Astrocyte (in vitro differentiated cells and primary cell): ENCODE results near the gene CHST10. TPM values are rescaled to one million over a fixed set of nuclear protein-coding genes. Genes with fewer than 3 reads are reported as not detected.

Source experiments
- DNase-seq: peaks from one replicate; pipeline ENCODE4 v3.0.0-alpha.2; 2010; ENCODE audit warnings: low read depth
- FAIRE-seq: peaks from 2 replicates; lab custom pipeline; 2011; peaks lifted over from hg19 to GRCh38; lab: Jason Lieb, UNC
- H2AFZ ChIP-seq: 2 replicates; pipeline ENCODE4 v1.6.0; 2012; ENCODE audit warnings: low read depth, low read length, inconsistent platforms
- H3K27ac ChIP-seq: 2 replicates; pipeline ENCODE4 v1.5.1; 2011; ENCODE audit warnings: low read depth, low read length, inconsistent platforms
- H3K27me3 ChIP-seq: 2 replicates; pipeline ENCODE4 v1.6.0; 2011; ENCODE audit warnings: low read length, inconsistent platforms; ENCODE audit not compliant: insufficient read depth
- H3K36me3 ChIP-seq: 2 replicates; pipeline ENCODE4 v1.5.1; 2011; ENCODE audit warnings: low read length, inconsistent platforms; ENCODE audit not compliant: insufficient read depth
- H3K4me1 ChIP-seq: 2 replicates; pipeline ENCODE4 v1.5.1; 2011; ENCODE audit warnings: low read length, inconsistent platforms; ENCODE audit not compliant: insufficient read depth
- H3K4me2 ChIP-seq: 2 replicates; pipeline ENCODE4 v1.6.0; 2012; ENCODE audit warnings: low read length, inconsistent platforms
- H3K4me3 ChIP-seq: 2 replicates; pipeline ENCODE4 v1.5.1; 2011; ENCODE audit warnings: low read depth, mild to moderate bottlenecking, low read length, inconsistent platforms; ENCODE audit not compliant: insufficient read depth
- H3K79me2 ChIP-seq: 2 replicates; pipeline ENCODE4 v1.6.0; 2012; ENCODE audit warnings: mild to moderate bottlenecking, low read length, inconsistent platforms; ENCODE audit not compliant: insufficient read depth
- H3K9ac ChIP-seq: 2 replicates; pipeline ENCODE4 v1.6.0; 2012; ENCODE audit warnings: mild to moderate bottlenecking, low read length, inconsistent platforms
- H3K9me3 ChIP-seq: 2 replicates; pipeline ENCODE4 v1.5.1; 2012; ENCODE audit warnings: low read depth, mild to moderate bottlenecking, low read length, inconsistent platforms; ENCODE audit not compliant: insufficient read depth
- H4K20me1 ChIP-seq: 2 replicates; pipeline ENCODE4 v1.6.0; 2012; ENCODE audit warnings: low read length, inconsistent platforms; ENCODE audit not compliant: insufficient read depth
- H3K27ac Mint-ChIP-seq: one replicate; pipeline ENCODE4 v1.8.0; 2021; ENCODE audit warnings: mild to moderate bottlenecking, mixed read lengths; ENCODE audit not compliant: unreplicated experiment
- H3K27me3 Mint-ChIP-seq: one replicate; pipeline ENCODE4 v1.8.0; 2021; ENCODE audit warnings: low read depth, mixed read lengths; ENCODE audit not compliant: unreplicated experiment
- H3K36me3 Mint-ChIP-seq: one replicate; pipeline ENCODE4 v1.8.0; 2021; ENCODE audit warnings: low read depth, mixed read lengths; ENCODE audit not compliant: unreplicated experiment
- H3K4me1 Mint-ChIP-seq: one replicate; pipeline ENCODE4 v1.8.0; 2021; ENCODE audit warnings: low read depth, mixed read lengths; ENCODE audit not compliant: unreplicated experiment
- H3K4me3 Mint-ChIP-seq: one replicate; pipeline ENCODE4 v1.8.0; 2021; ENCODE audit warnings: mild to moderate bottlenecking, moderate library complexity, mixed read lengths; ENCODE audit not compliant: unreplicated experiment
- H3K9me3 Mint-ChIP-seq: one replicate; pipeline ENCODE4 v1.8.0; 2021; ENCODE audit warnings: mild to moderate bottlenecking, mixed read lengths; ENCODE audit not compliant: unreplicated experiment
- EZH2 ChIP-seq: IDR thresholded peaks from 2 replicates; pipeline ENCODE4 v1.6.1; 2012; ENCODE audit warnings: mild to moderate bottlenecking, low read length, inconsistent platforms; ENCODE audit not compliant: insufficient read depth
- total RNA-seq: library from RNA; stranded (reverse); gene quantifications from 2 replicates; pipeline ENCODE4 v1.2.1, GENCODE V29; 2021
- TF ChIP-seq, protein P1 (sequence below): IDR thresholded peaks from 2 replicates; pipeline ENCODE4 v1.5.1; 2011; ENCODE audit warnings: low read depth, mild to moderate bottlenecking, inconsistent platforms, low read length, moderate library complexity; ENCODE audit not compliant: insufficient read depth

Gene CHST10
- total RNA-seq, 1 donor from 2014 or later, result 12.7 TPM

DNA sequence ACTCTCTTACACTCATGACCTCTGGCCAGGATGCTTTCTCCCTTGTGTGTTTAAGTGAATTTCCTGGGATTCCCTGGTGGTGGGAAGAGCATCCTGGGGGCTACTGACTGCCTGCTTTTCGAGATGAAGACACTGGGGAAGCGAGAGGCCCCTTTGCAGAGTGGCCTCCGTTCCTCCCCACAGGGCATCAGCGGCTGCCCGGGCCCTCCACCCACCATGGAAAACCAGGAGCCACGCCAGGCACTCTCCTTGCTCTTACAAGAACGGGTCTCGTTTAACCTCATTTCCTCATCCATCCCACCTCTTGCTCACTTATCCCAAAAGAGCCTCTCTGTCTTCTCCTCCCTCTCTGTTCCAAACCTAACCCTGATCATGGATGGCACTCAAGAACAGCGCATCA is 17.8 kb downstream of the CHST10 start:
- no peaks in the 10 kb centered on the region for H3K79me2 ChIP-seq
- no peaks in the 10 kb centered on the region for H3K9me3 ChIP-seq
- peaks cover 17% of the 10 kb centered on the region for H3K36me3 Mint-ChIP-seq
- H3K9ac ChIP-seq, result no peak overlapping the region
- H3K36me3 ChIP-seq, result peaks cover 2% of the 10 kb centered on the region
- no peaks in the 10 kb centered on the region for H3K27me3 Mint-ChIP-seq
- no peaks in the 10 kb centered on the region for H4K20me1 ChIP-seq
- no peak overlapping the region for H3K4me3 Mint-ChIP-seq
- no peaks in the 10 kb centered on the region for H3K4me1 Mint-ChIP-seq
- H3K27ac ChIP-seq, result no peak overlapping the region
- TF ChIP-seq, protein P1, sequence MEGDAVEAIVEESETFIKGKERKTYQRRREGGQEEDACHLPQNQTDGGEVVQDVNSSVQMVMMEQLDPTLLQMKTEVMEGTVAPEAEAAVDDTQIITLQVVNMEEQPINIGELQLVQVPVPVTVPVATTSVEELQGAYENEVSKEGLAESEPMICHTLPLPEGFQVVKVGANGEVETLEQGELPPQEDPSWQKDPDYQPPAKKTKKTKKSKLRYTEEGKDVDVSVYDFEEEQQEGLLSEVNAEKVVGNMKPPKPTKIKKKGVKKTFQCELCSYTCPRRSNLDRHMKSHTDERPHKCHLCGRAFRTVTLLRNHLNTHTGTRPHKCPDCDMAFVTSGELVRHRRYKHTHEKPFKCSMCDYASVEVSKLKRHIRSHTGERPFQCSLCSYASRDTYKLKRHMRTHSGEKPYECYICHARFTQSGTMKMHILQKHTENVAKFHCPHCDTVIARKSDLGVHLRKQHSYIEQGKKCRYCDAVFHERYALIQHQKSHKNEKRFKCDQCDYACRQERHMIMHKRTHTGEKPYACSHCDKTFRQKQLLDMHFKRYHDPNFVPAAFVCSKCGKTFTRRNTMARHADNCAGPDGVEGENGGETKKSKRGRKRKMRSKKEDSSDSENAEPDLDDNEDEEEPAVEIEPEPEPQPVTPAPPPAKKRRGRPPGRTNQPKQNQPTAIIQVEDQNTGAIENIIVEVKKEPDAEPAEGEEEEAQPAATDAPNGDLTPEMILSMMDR, result no peak
- TF ChIP-seq EZH2, result no peak
- H3K27ac Mint-ChIP-seq, result no peak overlapping the region
- H3K4me2 ChIP-seq, result no peak overlapping the region
- DNase-seq (no peak), FAIRE-seq (no peak)
- no peaks in the 10 kb centered on the region for H3K27me3 ChIP-seq
- no peaks in the 10 kb centered on the region for H3K4me1 ChIP-seq
- no peak overlapping the region for H2AFZ ChIP-seq
- no peaks in the 10 kb centered on the region for H3K9me3 Mint-ChIP-seq
- no peak overlapping the region for H3K4me3 ChIP-seq

DNA sequence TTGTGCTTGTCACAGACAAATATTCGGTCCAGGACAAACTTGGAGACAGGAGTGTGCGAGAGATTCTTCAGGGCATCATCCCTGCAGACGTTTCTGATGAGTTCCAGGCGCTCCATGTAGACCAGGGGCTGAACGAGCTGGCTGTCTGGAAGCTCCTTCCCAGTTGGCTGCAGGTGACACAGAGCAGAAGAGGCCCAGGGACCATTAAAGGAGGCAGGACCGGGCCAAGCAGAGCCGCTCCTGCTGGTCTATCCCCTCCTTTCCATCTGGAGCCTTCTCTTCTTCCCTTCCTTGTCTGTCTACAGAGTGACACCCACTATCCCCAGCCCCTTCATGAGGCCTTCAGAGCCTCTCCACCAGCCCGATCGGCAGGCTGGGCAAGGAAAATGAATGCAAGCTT is 19.5 kb downstream of the CHST10 start:
- H3K36me3 ChIP-seq, result peaks cover 2% of the 10 kb centered on the region
- H3K4me1 Mint-ChIP-seq, result no peaks in the 10 kb centered on the region
- H3K4me3 Mint-ChIP-seq, result no peak overlapping the region
- no peak overlapping the region for H2AFZ ChIP-seq
- no peaks in the 10 kb centered on the region for H3K27me3 Mint-ChIP-seq
- no peaks in the 10 kb centered on the region for H3K9me3 Mint-ChIP-seq
- no peak overlapping the region for H3K4me2 ChIP-seq
- peaks cover 21% of the 10 kb centered on the region for H3K36me3 Mint-ChIP-seq
- H3K9ac ChIP-seq, result no peak overlapping the region
- no peaks in the 10 kb centered on the region for H3K9me3 ChIP-seq
- H4K20me1 ChIP-seq, result no peaks in the 10 kb centered on the region
- H3K27me3 ChIP-seq, result no peaks in the 10 kb centered on the region
- DNase-seq, result no peak
- FAIRE-seq, result no peak
- H3K4me1 ChIP-seq, result no peaks in the 10 kb centered on the region
- H3K27ac Mint-ChIP-seq, result no peak overlapping the region
- TF ChIP-seq, protein P1, result no peak
- TF ChIP-seq EZH2, result no peak
- no peak overlapping the region for H3K4me3 ChIP-seq
- H3K27ac ChIP-seq, result no peak overlapping the region
- H3K79me2 ChIP-seq, result no peaks in the 10 kb centered on the region

DNA sequence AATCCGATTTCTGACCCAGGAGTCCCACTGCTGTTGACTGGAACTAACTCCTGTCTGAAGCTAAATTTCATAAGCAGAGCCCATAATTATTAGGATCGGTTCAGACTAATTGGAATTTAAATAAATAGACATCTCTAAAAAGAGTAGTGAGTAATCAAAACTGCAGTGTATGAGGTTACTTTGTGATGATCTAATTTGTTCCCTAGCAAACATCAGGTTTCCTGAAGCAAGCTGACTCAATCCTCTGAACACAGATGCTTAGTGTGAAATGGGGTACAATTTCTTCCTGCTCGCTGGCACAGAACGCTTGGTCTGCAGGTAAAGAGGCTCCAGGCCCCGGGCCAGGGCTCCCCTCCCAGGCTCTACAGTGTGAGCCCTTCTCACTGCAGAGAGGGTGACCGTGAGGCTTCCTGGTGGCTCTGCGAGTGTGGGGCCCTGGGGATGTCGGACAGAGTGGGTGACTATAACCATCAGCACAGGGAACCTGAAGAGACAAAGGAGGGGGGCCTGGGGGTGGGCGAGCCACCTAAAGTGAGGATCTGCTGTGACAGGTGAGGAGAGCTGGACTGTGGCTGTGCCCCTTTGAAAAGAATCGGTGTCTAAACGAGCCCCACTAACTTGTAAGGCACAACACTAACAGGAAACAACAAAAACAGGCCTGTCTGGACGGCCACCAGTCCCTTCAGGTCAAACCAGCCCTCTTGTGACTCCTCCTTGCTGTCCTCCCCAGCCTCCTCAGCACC is 20.2 kb downstream of the CHST10 start:
- DNase-seq, result peak; percentile 9

More for the DNA sequence above, 20.2 kb downstream of the CHST10 start:
- peaks cover 22% of the 10 kb centered on the region for H3K36me3 Mint-ChIP-seq
- H3K27me3 Mint-ChIP-seq, result no peaks in the 10 kb centered on the region
- Histone ChIP-seq H3K27me3 (no peaks in the 10 kb centered on the region), H3K9ac (no peak overlapping the region), H3K4me3 (no peak overlapping the region), H3K4me2 (no peak overlapping the region), H3K9me3 (no peaks in the 10 kb centered on the region), H3K79me2 (no peaks in the 10 kb centered on the region), H3K27ac (no peak overlapping the region), H4K20me1 (no peaks in the 10 kb centered on the region), H3K4me1 (no peaks in the 10 kb centered on the region), H2AFZ (no peak overlapping the region), H3K36me3 (peaks cover 2% of the 10 kb centered on the region)
- no peak overlapping the region for H3K27ac Mint-ChIP-seq
- TF ChIP-seq EZH2, result no peak
- TF ChIP-seq, protein P1, result no peak
- H3K4me1 Mint-ChIP-seq, result no peaks in the 10 kb centered on the region
- H3K9me3 Mint-ChIP-seq, result no peaks in the 10 kb centered on the region
- no peak for FAIRE-seq
- H3K4me3 Mint-ChIP-seq, result no peak overlapping the region
